GM10266 (cell line): ENCODE measurements around the gene HEATR3.

ENCODE experiments used
- DNase-seq: peaks from one replicate; pipeline ENCODE4 v3.0.0; 2012; ENCODE audit errors: extremely low spot score
- TF ChIP-seq, protein P1 (sequence below): IDR thresholded peaks from 2 replicates; pipeline ENCODE4 v1.5.1; 2012; ENCODE audit warnings: mild to moderate bottlenecking, low read depth; ENCODE audit not compliant: control insufficient read depth, insufficient read depth; ENCODE audit errors: missing control alignments

HEATR3 gene

DNA sequence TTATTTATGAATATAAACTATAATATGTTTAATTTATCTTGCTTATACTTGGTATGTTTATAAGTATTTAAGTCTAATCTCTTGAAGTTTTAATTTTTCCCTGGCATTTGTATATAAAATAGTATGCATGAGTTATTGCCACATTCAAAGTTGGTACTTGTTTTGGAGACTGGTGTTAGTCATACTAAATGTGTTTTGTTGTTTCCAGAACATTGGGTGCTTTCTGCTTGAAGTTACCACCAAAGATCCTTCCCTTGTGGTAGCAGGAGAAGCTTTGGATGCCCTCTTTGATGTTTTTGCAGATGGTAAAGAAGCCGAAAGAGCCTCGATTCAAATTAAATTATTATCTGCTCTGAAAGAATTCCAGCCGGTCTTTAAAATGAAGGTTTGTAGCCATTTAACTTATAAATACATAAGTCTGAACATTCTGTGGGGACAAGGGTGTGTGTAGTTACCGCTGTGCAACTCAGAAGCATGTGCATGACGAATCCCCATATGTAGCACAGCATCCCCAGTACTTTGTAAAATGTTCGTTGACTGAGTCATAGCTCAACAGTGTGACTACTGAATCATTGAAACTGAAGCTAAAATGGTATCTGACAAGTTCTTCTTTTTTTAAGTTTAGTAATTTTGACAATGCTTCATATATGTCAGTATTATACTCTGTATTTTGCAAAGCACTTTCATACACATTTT is 36.4 kb downstream of the HEATR3 start:
- TF ChIP-seq, protein P1, sequence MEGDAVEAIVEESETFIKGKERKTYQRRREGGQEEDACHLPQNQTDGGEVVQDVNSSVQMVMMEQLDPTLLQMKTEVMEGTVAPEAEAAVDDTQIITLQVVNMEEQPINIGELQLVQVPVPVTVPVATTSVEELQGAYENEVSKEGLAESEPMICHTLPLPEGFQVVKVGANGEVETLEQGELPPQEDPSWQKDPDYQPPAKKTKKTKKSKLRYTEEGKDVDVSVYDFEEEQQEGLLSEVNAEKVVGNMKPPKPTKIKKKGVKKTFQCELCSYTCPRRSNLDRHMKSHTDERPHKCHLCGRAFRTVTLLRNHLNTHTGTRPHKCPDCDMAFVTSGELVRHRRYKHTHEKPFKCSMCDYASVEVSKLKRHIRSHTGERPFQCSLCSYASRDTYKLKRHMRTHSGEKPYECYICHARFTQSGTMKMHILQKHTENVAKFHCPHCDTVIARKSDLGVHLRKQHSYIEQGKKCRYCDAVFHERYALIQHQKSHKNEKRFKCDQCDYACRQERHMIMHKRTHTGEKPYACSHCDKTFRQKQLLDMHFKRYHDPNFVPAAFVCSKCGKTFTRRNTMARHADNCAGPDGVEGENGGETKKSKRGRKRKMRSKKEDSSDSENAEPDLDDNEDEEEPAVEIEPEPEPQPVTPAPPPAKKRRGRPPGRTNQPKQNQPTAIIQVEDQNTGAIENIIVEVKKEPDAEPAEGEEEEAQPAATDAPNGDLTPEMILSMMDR: no peak
- DNase-seq: peak; percentile 33

DNA sequence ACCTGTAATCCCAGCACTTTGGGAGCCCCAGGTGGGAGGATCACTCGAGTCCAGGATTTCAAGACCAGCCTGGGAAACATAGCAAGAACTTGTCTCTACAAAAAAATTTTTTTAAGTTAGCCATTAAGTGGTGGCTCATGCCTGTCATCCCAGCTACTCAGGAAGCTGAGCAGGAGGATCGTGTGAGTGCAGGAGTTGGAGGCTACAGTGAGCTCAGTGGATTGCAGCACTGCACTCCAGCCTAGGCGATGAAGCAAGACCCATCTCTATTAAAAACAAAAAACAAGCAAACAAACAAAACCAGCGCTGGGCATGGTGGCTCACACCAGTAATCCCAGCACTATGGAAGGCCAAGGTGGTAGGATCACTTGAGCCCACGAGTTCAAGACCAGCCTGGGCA is 38.0 kb downstream of the HEATR3 start:
- no peak for DNase-seq
- TF ChIP-seq, protein P1: no peak

DNA sequence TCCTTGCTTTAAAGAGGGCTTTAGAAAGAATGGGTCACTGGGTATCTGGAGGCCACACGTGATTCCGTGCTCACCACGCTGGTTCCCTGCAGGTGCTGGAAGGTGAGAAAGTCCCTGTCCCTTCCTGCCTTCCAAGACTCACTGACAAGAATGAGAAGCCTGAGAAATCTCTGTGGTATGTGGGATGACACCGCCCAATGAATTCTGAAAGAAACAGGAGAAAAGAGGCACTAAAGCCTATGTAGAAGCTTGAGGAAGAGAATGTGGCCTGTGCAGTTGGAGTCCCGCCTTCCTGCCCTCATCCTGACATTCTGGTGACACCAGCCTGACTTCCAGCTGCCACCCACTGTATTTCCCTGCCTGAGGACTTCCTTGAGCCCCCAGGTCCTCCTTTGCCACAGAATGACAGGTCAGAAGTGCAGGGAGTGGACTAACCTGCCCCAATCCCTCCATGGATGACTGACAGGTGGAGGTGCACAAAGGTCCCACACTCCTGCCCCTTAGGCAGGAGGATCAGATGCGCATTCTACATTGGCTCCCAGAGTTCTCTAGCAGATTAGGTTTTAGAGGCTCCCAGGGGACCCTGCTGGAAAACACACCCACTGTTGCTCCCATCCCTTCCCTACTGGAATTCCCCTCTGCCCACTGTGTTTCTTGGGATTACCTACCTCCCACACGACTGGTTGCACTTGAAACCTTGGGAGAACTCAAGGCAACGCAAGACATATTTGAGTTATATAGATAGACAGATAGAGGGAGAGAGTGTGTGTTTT is 48.8 kb downstream of the HEATR3 start:
- TF ChIP-seq, protein P1: no peak
- no peak for DNase-seq

DNA sequence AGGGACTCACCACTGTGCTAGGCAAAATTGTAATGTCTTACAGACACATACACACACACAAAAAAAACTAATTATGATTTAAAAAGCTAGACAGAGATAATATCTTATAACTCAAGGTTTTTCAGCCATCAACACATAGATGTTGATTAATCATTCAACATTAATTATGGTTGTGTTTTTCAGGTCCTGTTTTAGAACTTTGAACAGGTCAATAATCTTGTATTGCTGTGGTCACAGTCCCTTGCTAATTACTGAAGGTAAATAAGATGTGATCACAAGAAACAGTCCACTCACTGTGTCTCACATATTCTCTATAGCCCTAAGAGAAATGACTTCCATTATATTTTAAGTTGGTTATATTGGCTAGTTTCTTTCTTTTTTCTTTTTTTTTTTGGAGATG is 54.9 kb downstream of the HEATR3 start:
- TF ChIP-seq, protein P1: no peak
- no peak for DNase-seq

DNA sequence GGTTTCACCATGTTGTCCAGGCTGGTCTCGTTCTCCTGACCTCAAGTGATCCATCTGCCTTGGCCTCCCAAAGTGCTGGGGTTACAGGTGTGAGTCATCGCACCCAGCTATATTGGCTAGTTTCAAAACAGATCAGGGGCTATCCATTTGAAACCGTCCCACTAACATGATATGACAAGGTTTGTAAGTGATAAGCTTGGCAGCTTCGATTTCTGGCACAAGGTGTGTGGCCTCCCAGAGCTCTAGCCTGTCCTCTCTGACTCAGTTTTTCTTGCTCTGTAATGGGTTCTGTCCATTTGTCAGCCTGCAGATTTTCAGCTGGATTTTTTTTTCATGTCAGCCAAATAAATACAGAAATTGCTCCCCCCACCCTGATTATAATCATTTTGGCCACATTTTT is 55.5 kb downstream of the HEATR3 start:
- TF ChIP-seq, protein P1: no peak
- DNase-seq: peak; percentile 17

DNA sequence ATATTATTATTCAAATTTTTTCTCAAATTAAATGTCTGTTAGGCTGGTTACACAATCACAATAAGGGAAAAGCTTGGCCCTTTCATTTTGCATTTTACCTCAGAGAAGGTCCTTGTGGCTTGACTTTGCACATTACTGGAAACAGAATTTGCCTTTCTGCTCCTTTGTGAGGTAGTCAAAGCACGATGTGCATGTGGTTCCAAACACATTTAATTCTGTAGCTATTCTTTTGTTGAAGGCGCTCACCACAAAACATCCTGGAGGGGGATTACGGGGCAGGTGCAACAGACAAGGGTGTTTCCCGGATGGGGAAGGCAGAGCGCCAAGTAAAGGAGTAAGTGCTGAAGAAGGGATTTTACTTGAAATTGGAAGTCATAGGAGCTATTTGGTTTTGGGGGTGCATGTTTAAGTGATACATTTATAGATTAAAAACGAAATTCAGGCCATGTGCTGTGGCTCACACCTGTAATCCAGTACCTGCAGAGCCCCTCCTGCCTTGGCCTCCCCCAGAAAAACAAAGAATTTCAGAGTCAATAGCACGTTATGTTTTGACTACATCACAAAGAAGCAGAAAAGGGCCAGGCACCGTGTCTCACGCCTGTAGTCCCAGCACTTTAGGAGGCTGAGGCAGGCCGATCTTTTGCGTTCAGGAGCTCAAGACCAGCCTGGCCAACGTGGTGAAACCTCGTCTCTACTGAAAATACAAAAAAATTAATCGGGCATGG is 56.1 kb downstream of the HEATR3 start:
- TF ChIP-seq, protein P1: no peak
- DNase-seq: peak; percentile 47
